ENCODE measurements around the gene IRAK1BP1.
"Not testable (repeated sequence)": the region's sequence is repeated elsewhere in the genome, so short reads cannot be mapped to it uniquely, and the experiment has no call there.

IRAK1BP1 gene

DNA sequence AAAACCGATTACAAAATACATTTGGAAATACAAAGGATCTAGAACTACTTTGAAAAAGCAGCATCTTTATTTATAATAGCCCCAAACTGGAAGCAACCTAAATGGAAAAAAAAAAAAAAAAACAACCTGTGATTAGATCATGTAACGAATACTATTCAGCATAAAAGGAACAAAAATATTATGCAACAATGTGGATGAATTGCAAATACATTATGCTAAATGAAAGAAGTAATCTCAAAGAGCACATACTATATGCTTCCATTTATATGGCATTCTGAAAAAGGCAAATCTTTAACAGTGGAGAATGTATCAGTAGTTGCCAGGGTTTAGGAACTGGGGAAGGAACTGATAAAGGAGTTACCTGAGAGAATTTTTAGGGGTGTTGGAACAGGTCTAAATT is 28.9 kb downstream of the IRAK1BP1 start:
- no peak for DNase-seq

DNA sequence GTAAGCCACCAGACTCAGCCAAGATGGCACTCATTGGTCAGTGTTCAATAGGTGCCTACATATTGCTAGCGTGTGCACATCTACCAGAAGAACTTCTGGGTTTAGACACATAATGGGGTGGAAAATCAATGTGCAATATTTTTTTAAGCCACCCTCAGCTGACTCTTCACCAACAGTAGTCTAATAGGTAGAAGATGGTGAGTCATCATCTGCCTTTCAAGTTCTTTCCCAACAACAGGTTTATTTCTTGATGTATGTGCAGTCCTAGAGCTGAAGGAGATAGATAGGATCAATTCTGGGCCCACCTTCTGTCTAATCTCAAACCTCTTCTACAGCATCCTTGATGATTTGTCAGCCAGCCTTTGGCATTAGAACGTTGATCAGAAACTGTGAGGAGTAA is 41.3 kb downstream of the IRAK1BP1 start:
- DNase-seq: no peak

DNA sequence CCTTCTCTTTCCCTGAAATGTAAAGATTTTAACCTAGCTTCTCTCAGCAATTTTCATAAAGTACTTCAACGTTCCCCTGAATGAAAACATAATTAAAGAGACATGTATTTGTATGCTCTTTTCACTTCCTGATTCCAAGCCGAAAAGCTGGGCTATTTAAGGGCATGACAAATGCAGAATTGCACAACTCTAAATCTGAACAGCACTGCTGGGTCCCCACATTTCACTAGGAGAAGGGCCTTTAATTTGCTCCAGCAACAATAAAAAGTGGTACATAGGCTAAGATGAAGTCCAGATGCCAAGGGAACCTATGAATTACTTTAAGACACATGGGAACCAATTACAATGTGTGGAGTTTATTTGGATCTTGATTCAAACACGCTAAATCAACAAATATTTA is 42.0 kb downstream of the IRAK1BP1 start:
- DNase-seq: no peak

DNA sequence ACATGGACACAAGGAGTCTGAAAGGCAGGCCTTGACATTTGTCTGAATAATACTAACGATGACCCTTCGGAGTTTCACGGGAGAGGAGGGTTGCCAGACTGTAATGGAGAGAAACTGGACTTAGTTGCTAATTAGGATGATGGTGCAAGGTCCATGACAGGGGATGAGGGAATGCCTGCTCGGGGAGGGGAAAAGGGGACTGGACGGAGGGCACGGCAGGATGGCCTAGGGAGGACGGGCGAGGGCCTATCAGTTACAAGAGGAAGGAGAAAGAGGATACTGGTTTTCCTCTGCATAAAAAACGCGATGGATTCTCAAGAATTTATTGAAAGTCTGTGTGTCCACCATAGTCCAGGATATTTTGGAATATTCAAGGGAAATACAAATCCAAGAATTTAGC is 42.7 kb downstream of the IRAK1BP1 start:
- no peak for DNase-seq

DNA sequence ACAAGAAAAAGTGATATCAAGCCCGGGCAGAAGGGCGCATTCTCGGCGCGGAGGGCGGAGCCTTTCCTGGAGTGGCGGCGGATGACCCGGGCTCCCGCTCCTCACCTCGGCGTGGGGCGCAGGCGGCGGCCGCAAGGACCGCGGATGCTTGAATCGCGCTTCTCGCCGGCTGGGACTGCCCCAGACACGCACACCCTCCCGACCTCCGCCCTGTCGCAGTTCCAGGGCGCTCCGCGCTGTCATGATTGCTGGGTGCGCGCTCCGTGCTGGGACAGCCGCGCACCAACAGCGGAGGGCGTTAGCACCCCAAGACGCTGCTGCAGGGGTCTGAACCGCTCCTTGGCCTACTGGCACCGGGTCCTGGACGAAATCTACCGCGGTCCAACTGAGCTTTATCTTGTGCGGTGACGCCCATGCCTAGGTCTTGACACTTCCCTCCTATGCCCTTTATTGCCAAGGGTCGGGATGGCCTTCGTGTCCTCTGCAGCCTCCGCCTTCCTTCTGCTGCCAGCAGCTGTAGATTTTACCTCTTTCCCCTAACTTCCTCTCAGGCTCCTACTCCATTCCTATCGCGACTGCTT is 43.3 kb downstream of the IRAK1BP1 start:
- DNase-seq: no peak

DNA sequence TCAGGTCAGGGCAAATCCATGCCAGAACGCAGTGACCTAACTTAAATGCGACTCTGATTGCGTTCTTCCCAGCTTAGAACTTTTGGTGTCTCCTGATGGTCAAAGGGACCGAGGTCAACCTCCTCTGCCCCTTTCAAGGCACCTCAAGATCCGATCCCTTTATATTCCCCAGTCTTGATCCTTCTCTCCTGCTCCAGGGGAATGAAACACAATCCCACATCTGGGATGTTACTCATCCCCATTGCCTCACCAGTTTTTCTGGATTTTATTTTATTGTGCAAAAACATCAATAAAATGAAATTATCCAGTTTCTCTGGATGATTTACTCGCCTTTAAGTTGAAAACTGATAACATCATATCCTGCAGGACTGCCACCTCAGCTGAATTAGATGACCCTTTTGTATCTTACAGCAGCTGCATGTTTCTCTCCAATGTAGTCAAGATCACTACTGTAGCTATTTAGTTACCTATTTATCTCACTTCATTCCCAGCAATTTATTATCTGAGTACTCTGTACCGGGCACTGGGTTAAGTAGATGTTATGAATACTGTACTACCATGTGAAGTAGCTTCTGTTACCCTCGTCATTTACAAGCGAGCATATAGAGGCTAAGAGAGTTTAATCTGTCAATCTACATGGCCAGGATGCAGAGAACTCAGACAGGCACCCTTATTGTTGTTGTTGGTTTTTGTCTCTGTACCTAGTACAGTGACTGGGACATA is 44.0 kb downstream of the IRAK1BP1 start:
- no peak for DNase-seq

DNA sequence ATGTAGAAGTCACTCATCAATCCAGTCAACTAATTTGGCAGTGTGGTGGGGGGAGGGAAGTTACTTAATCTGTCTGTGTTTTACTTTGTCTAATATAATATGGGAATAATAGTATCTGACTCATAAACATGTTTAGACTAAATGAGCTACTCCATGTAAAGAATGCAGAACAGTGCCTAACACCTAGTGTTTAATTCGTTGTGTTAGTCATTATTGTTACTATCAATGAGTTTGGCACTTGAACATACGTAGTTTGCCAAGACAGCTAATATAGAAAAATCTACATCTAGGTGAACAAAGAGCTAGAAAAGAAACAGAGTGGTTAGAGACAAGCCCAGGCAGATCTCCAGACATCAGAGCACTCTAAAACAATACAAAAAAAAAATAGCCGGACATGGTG is 49.1 kb downstream of the IRAK1BP1 start:
- no peak for DNase-seq

DNA sequence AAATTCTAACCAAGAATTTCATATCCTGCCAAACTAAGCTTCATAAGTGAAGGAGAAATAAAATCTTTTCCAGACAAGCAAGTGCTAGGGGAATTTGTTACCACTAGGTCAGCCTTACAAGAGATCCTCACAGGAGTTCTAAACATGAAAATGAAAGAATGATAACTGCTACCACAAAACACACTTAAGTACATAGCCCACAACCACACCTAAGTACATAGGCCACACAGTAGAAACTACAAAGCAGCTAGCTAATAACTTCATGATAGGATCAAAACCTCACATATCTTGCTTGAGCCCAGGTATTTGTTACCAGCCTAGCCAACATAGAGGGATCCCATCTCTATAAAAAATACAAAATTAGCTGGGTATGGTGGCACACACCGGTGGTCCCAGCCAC is 50.4 kb downstream of the IRAK1BP1 start:
- DNase-seq: no peak

DNA sequence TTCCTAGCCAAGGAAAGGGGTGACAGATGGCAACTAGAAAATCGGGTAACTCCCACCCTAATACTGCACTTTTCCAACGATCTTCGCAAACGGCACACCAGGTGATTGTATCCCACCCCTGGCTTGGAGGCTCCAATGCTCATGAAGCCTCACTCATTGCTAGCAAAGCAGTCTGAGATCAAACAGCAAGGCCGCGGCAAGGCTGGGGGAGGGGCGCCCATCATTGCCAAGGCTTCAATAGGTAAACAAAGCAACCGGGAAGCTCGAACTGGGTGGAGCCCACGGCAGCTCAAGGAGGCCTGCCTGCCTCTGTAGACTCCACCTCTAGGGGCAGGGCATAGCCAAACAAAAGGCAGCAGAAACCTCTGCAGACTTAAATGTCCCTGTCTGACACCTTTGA is 53.8 kb downstream of the IRAK1BP1 start:
- not testable (repeated sequence) for DNase-seq

DNA sequence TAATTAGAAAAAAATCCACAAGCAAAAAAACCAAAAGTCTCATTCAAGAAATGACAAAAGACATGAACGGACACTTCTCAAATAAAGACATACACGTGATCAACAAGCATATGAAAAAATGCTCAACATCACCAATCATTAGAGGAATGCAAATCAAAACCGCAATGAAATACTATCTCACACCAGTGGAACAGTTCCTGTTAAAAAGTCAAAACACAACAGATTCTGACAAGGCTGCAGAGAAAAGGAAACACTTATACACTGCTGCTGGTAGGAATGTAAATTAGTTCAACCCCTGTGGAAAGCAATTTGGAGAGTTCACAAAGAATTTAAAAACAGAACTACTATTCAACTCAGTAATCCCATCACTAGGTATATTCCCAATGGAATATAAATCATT is 58.0 kb downstream of the IRAK1BP1 start:
- no peak for DNase-seq

DNA sequence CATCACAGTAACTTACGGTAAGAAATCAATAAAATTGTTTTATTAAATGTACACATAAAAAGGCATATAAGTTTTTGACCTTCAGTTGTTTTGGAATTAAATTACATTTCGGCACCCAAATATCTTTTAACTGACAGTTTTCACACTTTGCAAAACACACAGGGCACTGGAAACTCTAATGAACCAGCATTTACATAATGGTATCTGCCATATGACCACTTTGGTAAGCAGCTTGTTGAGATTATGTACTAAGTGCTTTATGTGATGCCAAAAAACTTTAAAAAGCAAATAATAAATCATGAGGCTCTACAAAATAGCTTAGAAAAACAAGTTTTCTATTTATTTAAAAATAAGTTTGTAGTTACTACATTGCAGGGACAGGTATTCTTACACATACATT is 68.2 kb downstream of the IRAK1BP1 start:
- no peak for DNase-seq

DNA sequence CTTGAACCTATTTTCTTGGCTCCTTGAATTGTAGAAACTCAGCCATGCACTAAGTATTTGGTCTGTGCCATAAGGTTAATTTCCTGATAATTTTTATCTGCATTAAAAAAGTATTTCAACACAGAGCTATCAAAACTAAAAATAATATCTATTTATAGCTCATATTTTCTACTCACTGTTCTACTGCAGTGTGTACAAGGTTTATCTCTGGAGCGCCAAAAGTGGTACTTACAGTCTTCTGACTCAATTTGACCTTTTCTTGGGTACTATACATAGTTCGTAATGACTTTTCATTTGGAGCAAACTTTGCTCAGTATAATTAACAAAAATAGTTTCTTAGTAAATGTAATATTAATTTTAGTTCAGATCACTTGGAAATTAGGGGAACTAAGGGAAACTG is 69.2 kb downstream of the IRAK1BP1 start:
- DNase-seq: no peak

DNA sequence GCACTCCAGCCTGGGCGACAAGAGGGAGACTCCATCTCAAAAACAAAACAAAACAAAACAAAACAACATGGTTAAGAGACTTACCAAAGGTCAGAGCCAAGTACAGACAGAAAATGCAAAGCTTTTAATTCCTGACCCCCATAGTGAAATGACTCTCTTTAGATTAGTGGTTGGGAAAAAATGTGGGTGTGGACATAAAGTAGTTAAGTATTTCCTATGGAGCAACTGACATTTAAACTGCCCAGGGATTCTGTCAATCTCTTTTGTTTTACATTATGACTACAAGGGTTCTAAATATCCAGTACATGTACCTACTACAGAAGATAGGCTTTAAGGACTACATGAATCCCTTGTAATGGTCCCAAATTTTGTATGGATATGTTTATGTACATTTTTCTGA is 75.1 kb downstream of the IRAK1BP1 start:
- no peak for DNase-seq

DNA sequence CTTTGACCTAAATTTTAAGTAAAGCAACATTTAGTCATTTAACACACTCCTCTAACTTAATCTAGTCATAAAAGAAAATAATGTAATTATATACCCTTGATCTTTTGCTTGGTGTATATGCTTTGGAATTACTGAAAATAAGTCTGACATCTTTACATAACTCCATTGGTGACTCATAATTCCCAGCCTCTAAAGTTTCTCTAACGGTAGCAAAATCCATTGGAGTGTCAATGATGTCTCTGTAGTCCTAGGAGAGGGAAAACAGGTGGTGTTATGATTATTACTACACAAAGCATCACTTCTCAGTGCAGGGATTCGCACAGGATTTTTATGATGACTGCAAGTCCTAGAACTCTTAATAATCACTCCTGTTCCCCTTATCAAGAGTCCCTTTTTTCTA is 80.2 kb downstream of the IRAK1BP1 start:
- DNase-seq: no peak

DNA sequence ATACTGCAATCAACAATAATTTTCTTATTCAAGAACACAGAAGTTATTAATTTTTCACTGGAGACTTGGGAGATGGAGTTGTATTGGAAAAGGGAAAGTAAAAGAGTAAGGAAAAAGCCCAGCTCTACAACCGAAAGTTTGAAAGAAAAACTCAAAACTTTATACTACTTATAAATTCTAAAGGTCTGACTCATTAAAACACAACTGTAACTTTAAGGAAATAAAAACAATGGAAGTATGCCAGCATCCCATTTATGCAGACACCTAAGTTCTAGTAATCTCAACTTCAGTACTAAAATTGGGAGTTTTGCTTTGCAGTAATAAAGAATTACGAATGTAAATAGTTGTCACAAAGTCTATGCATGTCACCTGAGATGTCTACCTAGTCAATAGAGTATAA is 80.6 kb downstream of the IRAK1BP1 start:
- no peak for DNase-seq

DNA sequence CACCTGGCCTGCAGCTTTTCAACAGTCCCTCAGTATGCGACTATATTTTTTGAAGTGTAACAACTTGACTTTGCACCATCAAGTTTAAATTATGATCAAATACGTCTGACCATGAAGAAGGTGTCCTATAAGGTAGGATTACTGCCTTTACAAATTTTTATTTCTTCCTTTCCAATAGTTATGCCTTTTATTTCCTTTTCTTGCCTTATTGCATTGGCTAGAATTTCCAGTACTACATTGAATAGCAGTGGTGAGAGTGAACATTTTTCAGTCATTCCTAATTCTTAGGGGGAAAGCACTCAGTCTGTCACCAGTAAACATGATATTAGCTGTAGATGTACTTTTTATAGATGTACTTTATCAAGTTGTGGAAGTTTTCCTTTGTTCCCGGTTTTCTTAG is 81.4 kb downstream of the IRAK1BP1 start:
- DNase-seq: no peak

DNA sequence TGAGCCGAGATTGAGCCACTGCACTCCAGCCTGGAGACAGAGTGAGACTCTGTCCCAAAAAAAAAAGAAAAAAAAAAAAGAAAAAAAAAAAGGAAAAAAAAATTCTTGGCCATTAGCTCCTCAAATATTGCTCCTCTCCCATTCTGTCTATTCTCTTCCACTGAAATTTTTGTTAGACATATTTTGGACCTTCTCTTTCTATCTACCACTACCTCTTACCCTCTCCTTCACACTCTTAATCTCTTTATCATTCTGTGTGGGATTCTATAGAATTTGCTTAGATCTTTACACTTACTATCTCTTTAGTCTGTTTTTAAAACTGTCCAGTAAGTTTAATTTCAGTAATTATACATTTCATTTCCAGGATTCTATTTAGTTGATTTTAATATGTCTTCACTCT is 85.0 kb downstream of the IRAK1BP1 start:
- no peak for DNase-seq

All from stimulated activated CD4-positive, alpha-beta T cell treated with anti-CD3 and anti-CD28 coated beads, Interleukin-4, amount 100 ng/mL, for 24 hours (primary cell).